Right lobe of liver (tissue), 4 donors: ENCODE measurements around the gene HAUS6.

Source experiments
- CTCF ChIP-seq, 4 donors: fragments of 200-600 bp in 3 of 4; fragments of 450-650 bp in 1 of 4; IDR thresholded peaks; one replicate each; pipeline versions ENCODE4 v1.5.1 to v1.8.0; 2016 to 2022; ENCODE audit warnings: antibody characterized with exemption in 4 of 4, mild to moderate bottlenecking in 2 of 4
- POLR2A ChIP-seq: fragments of 450-650 bp; IDR thresholded peaks from one replicate; pipeline ENCODE4 v1.6.1; 2017; ENCODE audit warnings: antibody characterized with exemption, mild to moderate bottlenecking
- donor health status: DM: no; HTN: no; CAD: no.
- donor health status: DM: no; HTN: no; CAD: no.
- donor health status: DM: no; HTN: yes; CAD: no.

GRCh38 chr9:19127871-19128500, 25.3 kb upstream of the HAUS6 start:
- TF ChIP-seq CTCF (IDR thresholded peaks at IDR 0.05) = no peak
- no peak for TF ChIP-seq POLR2A
